ENCODE data around the gene ADCY4. TPM values are rescaled to one million over a fixed set of nuclear protein-coding genes. Genes with fewer than 3 reads are reported as not detected.

ADCY4 gene
- total and polyA plus RNA-seq, 2 of the 13 experiments (the other 11 are each of a cell fraction or from before 2014, with no cell fraction given) = 0.03 TPM; not detected in 1

GRCh38 chr14:24297190-24297964, 37.5 kb downstream of the ADCY4 start (continued):
- TF ChIP-seq ATF2 (CRISPR knock-in tag; IDR thresholded peaks at IDR 0.05) (no peak), ZNF605 (CRISPR knock-in tag; IDR thresholded peaks at IDR 0.05) (peak; percentile 49; the same call in 1 of the 2 replicates), FIP1L1 (IDR thresholded peaks at IDR 0.05; ENCODE audit: borderline replicate concordance, insufficient read depth, low read depth, low read length) (no peak), ZNF10 (CRISPR knock-in tag; IDR thresholded peaks at IDR 0.05; ENCODE audit: borderline replicate concordance, low read depth) (no peak), ZBTB4 (CRISPR knock-in tag; IDR thresholded peaks at IDR 0.05; ENCODE audit: borderline replicate concordance) (no peak), RBM39 (IDR thresholded peaks at IDR 0.05; ENCODE audit: low read depth, low read length, poor library complexity, severe bottlenecking) (no peak), HIC2 (CRISPR knock-in tag; IDR thresholded peaks at IDR 0.05; ENCODE audit: low read depth) (no peak), ZNF274 (CRISPR knock-in tag; IDR thresholded peaks at IDR 0.05) (no peak), ZNF580 (CRISPR knock-in tag; IDR thresholded peaks at IDR 0.05; ENCODE audit: borderline replicate concordance, low read depth) (no peak), ZNF224 (CRISPR knock-in tag; IDR thresholded peaks at IDR 0.05) (no peak), ZNF256 (CRISPR knock-in tag; conservative IDR thresholded peaks at IDR 0.05) (no peak), PHF5A (CRISPR knock-in tag; IDR thresholded peaks at IDR 0.05; ENCODE audit: low read depth, unreplicated experiment) (no peak), NCOA5 (CRISPR knock-in tag; IDR thresholded peaks at IDR 0.05) (no peak), TGIF2 (CRISPR knock-in tag; IDR thresholded peaks at IDR 0.05) (no peak), ZNF3 (CRISPR knock-in tag; IDR thresholded peaks at IDR 0.05) (peak; percentile 19; the same call in 1 of the 2 replicates), KAT7 (CRISPR knock-in tag; IDR thresholded peaks at IDR 0.05; ENCODE audit: borderline replicate concordance) (peak; percentile 37; the same call in 1 of the 2 replicates), HES4 (CRISPR knock-in tag; IDR thresholded peaks at IDR 0.05; ENCODE audit: borderline replicate concordance) (no peak), ZBTB49 (CRISPR knock-in tag; IDR thresholded peaks at IDR 0.05; ENCODE audit: borderline replicate concordance) (0 out of 2 replicates have a peak, but pooled peaks have one; percentile 22), YY1 (IDR thresholded peaks at IDR 0.05; ENCODE audit: insufficient read depth, insufficient replicate concordance, low read depth, low read length) (no peak), YEATS4 (CRISPR knock-in tag; IDR thresholded peaks at IDR 0.05; ENCODE audit: borderline replicate concordance) (no peak)

Data from HepG2 (cell line).